Stimulated activated naive B cell treated with anti-CD40 and anti-IgM and Interleukin-4, amounts not matched to agents 10 μg/mL and 1 μg/mL and 100 μg/mL, for 72 hours (primary cell): Measurements from ENCODE around the gene TTLL13.
A peak's percentile ranks its signal among the peaks of the same experiment; 100 is the strongest.
"Not testable (repeated sequence)": the region's sequence is repeated elsewhere in the genome, so short reads cannot be mapped to it uniquely, and the experiment has no call there.

Experiments used
- ATAC-seq, 2 donors: fragments of 150-1000 bp; cut with Tn5 transposase; replicated peaks; 2 replicates each; pipeline ENCODE4 v1.10.0; 2021; ENCODE audit warnings: moderate library complexity in 1 of 2
- DNase-seq: peaks from one replicate; pipeline ENCODE4 v3.0.0; 2021
- H3K27ac Mint-ChIP-seq: one replicate; pipeline ENCODE4 v1.8.0; 2022; ENCODE audit warnings: mild to moderate bottlenecking, mixed read lengths
- H3K27me3 Mint-ChIP-seq, 2 donors: one replicate each; pipeline ENCODE4 v1.8.0; 2022; ENCODE audit warnings: mixed read lengths in 2 of 2
- H3K36me3 Mint-ChIP-seq, 2 donors: one replicate each; pipeline ENCODE4 v1.8.0; 2022; ENCODE audit warnings: mixed read lengths in 2 of 2, mild to moderate bottlenecking in 1 of 2
- H3K4me1 Mint-ChIP-seq, 2 donors: one replicate each; pipeline ENCODE4 v1.8.0; 2022; ENCODE audit warnings: mixed read lengths in 2 of 2, mild to moderate bottlenecking in 1 of 2
- H3K4me3 Mint-ChIP-seq, 2 donors: one replicate each; pipeline ENCODE4 v1.8.0; 2022; ENCODE audit warnings: mild to moderate bottlenecking in 2 of 2, mixed read lengths in 2 of 2, moderate library complexity in 1 of 2
- H3K9me3 Mint-ChIP-seq, 2 donors: one replicate each; pipeline ENCODE4 v1.8.0; 2022; ENCODE audit warnings: mixed read lengths in 2 of 2, mild to moderate bottlenecking in 1 of 2

TTLL13 gene

GRCh38 chr15:90268415-90268814 lies 19.1 kb downstream of the TTLL13 start:
- no peaks in the 10 kb centered on the region for H3K9me3 Mint-ChIP-seq
- peak overlapping the region; percentile 43 to 61 for H3K4me3 Mint-ChIP-seq
- H3K36me3 Mint-ChIP-seq: peaks cover 34 to 40% of the 10 kb centered on the region in 2 donors
- no peaks in the 10 kb centered on the region for H3K27me3 Mint-ChIP-seq
- ATAC-seq: no peak
- peak overlapping the region; percentile 28 for H3K27ac Mint-ChIP-seq
- no peak for DNase-seq
- peaks cover 32 to 68% of the 10 kb centered on the region in 2 donors for H3K4me1 Mint-ChIP-seq

GRCh38 chr15:90270502-90271150 lies 21.3 kb downstream of the TTLL13 start:
- ATAC-seq (no peak), DNase-seq (no peak)
- Mint-ChIP-seq H3K27ac (no peak overlapping the region), H3K4me1 (peaks cover 27 to 56% of the 10 kb centered on the region in 2 donors), H3K9me3 (no peaks in the 10 kb centered on the region), H3K27me3 (no peaks in the 10 kb centered on the region), H3K36me3 (peaks cover 40 to 59% of the 10 kb centered on the region in 2 donors), H3K4me3 (peak overlapping the region in 1 of 2 donors; percentile 6)

GRCh38 chr15:90271459-90272166 lies 22.3 kb downstream of the TTLL13 start:
- Mint-ChIP-seq H3K9me3 (no peaks in the 10 kb centered on the region), H3K4me1 (peaks cover 27 to 56% of the 10 kb centered on the region in 2 donors), H3K27ac (peak overlapping the region; percentile 83), H3K27me3 (no peaks in the 10 kb centered on the region), H3K36me3 (peaks cover 39 to 61% of the 10 kb centered on the region in 2 donors), H3K4me3 (no peak overlapping the region)
- DNase-seq: no peak
- ATAC-seq: no peak

- H3K36me3 Mint-ChIP-seq: peaks cover 10 to 29% of the 10 kb centered on the region in 2 donors
- H3K27me3 Mint-ChIP-seq, ATAC-seq, H3K27ac Mint-ChIP-seq, H3K9me3 Mint-ChIP-seq, H3K4me3 Mint-ChIP-seq, H3K4me1 Mint-ChIP-seq, DNase-seq: not testable (repeated sequence)
Measured at GRCh38 chr15:90278467-90278866, 29.1 kb downstream of the TTLL13 start.

- H3K27ac Mint-ChIP-seq, H3K27me3 Mint-ChIP-seq, H3K9me3 Mint-ChIP-seq: not testable (repeated sequence)
Measured at GRCh38 chr15:90280743-90281142, 31.4 kb downstream of the TTLL13 start.

GRCh38 chr15:90281637-90282036 lies 32.3 kb downstream of the TTLL13 start:
- H3K9me3 Mint-ChIP-seq, H3K4me1 Mint-ChIP-seq, H3K36me3 Mint-ChIP-seq, H3K4me3 Mint-ChIP-seq, ATAC-seq, H3K27me3 Mint-ChIP-seq, DNase-seq, H3K27ac Mint-ChIP-seq: not testable (repeated sequence)

More at GRCh38 chr15:90280743-90281142, 31.4 kb downstream of the TTLL13 start:
- H3K4me3 Mint-ChIP-seq, H3K4me1 Mint-ChIP-seq, DNase-seq, H3K36me3 Mint-ChIP-seq, ATAC-seq: not testable (repeated sequence)

GRCh38 chr15:90286678-90287077 lies 37.3 kb downstream of the TTLL13 start:
- Mint-ChIP-seq H3K36me3 (no peaks in the 10 kb centered on the region), H3K27me3 (no peaks in the 10 kb centered on the region), H3K4me3 (no peak overlapping the region), H3K9me3 (no peaks in the 10 kb centered on the region), H3K27ac (no peak overlapping the region), H3K4me1 (no peaks in the 10 kb centered on the region)
- ATAC-seq (peak; percentile 65 to 68), DNase-seq (no peak)

- no peak overlapping the region for H3K4me3 Mint-ChIP-seq
- no peaks in the 10 kb centered on the region for H3K9me3 Mint-ChIP-seq
- H3K27me3 Mint-ChIP-seq: no peaks in the 10 kb centered on the region
- H3K36me3 Mint-ChIP-seq: no peaks in the 10 kb centered on the region
- no peaks in the 10 kb centered on the region for H3K4me1 Mint-ChIP-seq
- ATAC-seq (no peak), DNase-seq (no peak)
- H3K27ac Mint-ChIP-seq: no peak overlapping the region
Measured at GRCh38 chr15:90287101-90287500, 37.7 kb downstream of the TTLL13 start.

- Mint-ChIP-seq H3K9me3 (no peaks in the 10 kb centered on the region), H3K36me3 (no peaks in the 10 kb centered on the region), H3K4me3 (no peak overlapping the region), H3K27me3 (no peaks in the 10 kb centered on the region), H3K4me1 (peaks cover 0 to under 1% of the 10 kb centered on the region in 2 donors), H3K27ac (no peak overlapping the region)
- ATAC-seq (no peak), DNase-seq (no peak)
Measured at GRCh38 chr15:90287946-90288345, 38.6 kb downstream of the TTLL13 start.

GRCh38 chr15:90291679-90292356 lies 42.5 kb downstream of the TTLL13 start:
- H3K27ac Mint-ChIP-seq: no peak overlapping the region
- no peaks in the 10 kb centered on the region for H3K36me3 Mint-ChIP-seq
- ATAC-seq (no peak), DNase-seq (no peak)
- peaks cover 6 to 14% of the 10 kb centered on the region in 2 donors for H3K27me3 Mint-ChIP-seq
- H3K4me1 Mint-ChIP-seq: peaks cover 6 to 10% of the 10 kb centered on the region in 2 donors
- no peak overlapping the region for H3K4me3 Mint-ChIP-seq
- H3K9me3 Mint-ChIP-seq: no peaks in the 10 kb centered on the region

GRCh38 chr15:90293040-90293810 lies 43.9 kb downstream of the TTLL13 start:
- ATAC-seq: peak; percentile 65
- not testable (repeated sequence) for H3K9me3 Mint-ChIP-seq, H3K4me3 Mint-ChIP-seq, H3K36me3 Mint-ChIP-seq
- peak; percentile 50 for DNase-seq
- peak overlapping the region; percentile 75 for H3K27ac Mint-ChIP-seq
- peaks cover 6 to 14% of the 10 kb centered on the region in 2 donors for H3K27me3 Mint-ChIP-seq
- H3K4me1 Mint-ChIP-seq: peaks cover 6 to 10% of the 10 kb centered on the region in 2 donors

GRCh38 chr15:90294159-90294558 lies 44.8 kb downstream of the TTLL13 start:
- H3K4me1 Mint-ChIP-seq: peaks cover 6 to 10% of the 10 kb centered on the region in 2 donors
- no peak overlapping the region for H3K27ac Mint-ChIP-seq
- H3K27me3 Mint-ChIP-seq: peaks cover 6 to 14% of the 10 kb centered on the region in 2 donors
- H3K4me3 Mint-ChIP-seq: no peak overlapping the region
- no peaks in the 10 kb centered on the region for H3K9me3 Mint-ChIP-seq
- ATAC-seq (no peak), DNase-seq (no peak)
- no peaks in the 10 kb centered on the region for H3K36me3 Mint-ChIP-seq

GRCh38 chr15:90294601-90295269 lies 45.4 kb downstream of the TTLL13 start:
- Mint-ChIP-seq H3K9me3 (no peaks in the 10 kb centered on the region), H3K36me3 (no peaks in the 10 kb centered on the region), H3K27ac (no peak overlapping the region), H3K27me3 (peaks cover 6 to 14% of the 10 kb centered on the region in 2 donors), H3K4me1 (peaks cover 6 to 10% of the 10 kb centered on the region in 2 donors), H3K4me3 (no peak overlapping the region)
- DNase-seq (no peak), ATAC-seq (no peak)

- no peak for DNase-seq
- Mint-ChIP-seq H3K4me1 (peaks cover 6 to 10% of the 10 kb centered on the region in 2 donors), H3K4me3 (no peak overlapping the region), H3K36me3 (no peaks in the 10 kb centered on the region), H3K9me3 (no peaks in the 10 kb centered on the region), H3K27ac (no peak overlapping the region), H3K27me3 (peaks cover 6 to 14% of the 10 kb centered on the region in 2 donors)
- no peak for ATAC-seq
Measured at GRCh38 chr15:90295270-90295648, 45.9 kb downstream of the TTLL13 start.
